Astrocyte (in vitro differentiated cells and primary cell): ENCODE results near the gene AFF3. TPM values are rescaled to one million over a fixed set of nuclear protein-coding genes. Genes with fewer than 3 reads are reported as not detected.

Source experiments
- DNase-seq: peaks from one replicate; pipeline ENCODE4 v3.0.0-alpha.2; 2010; ENCODE audit warnings: low read depth
- FAIRE-seq: peaks from 2 replicates; lab custom pipeline; 2011; peaks lifted over from hg19 to GRCh38; lab: Jason Lieb, UNC
- H2AFZ ChIP-seq: 2 replicates; pipeline ENCODE4 v1.6.0; 2012; ENCODE audit warnings: low read depth, low read length, inconsistent platforms
- H3K27ac ChIP-seq: 2 replicates; pipeline ENCODE4 v1.5.1; 2011; ENCODE audit warnings: low read depth, low read length, inconsistent platforms
- H3K27me3 ChIP-seq: 2 replicates; pipeline ENCODE4 v1.6.0; 2011; ENCODE audit warnings: low read length, inconsistent platforms; ENCODE audit not compliant: insufficient read depth
- H3K36me3 ChIP-seq: 2 replicates; pipeline ENCODE4 v1.5.1; 2011; ENCODE audit warnings: low read length, inconsistent platforms; ENCODE audit not compliant: insufficient read depth
- H3K4me1 ChIP-seq: 2 replicates; pipeline ENCODE4 v1.5.1; 2011; ENCODE audit warnings: low read length, inconsistent platforms; ENCODE audit not compliant: insufficient read depth
- H3K4me2 ChIP-seq: 2 replicates; pipeline ENCODE4 v1.6.0; 2012; ENCODE audit warnings: low read length, inconsistent platforms
- H3K4me3 ChIP-seq: 2 replicates; pipeline ENCODE4 v1.5.1; 2011; ENCODE audit warnings: low read depth, mild to moderate bottlenecking, low read length, inconsistent platforms; ENCODE audit not compliant: insufficient read depth
- H3K79me2 ChIP-seq: 2 replicates; pipeline ENCODE4 v1.6.0; 2012; ENCODE audit warnings: mild to moderate bottlenecking, low read length, inconsistent platforms; ENCODE audit not compliant: insufficient read depth
- H3K9ac ChIP-seq: 2 replicates; pipeline ENCODE4 v1.6.0; 2012; ENCODE audit warnings: mild to moderate bottlenecking, low read length, inconsistent platforms
- H3K9me3 ChIP-seq: 2 replicates; pipeline ENCODE4 v1.5.1; 2012; ENCODE audit warnings: low read depth, mild to moderate bottlenecking, low read length, inconsistent platforms; ENCODE audit not compliant: insufficient read depth
- H4K20me1 ChIP-seq: 2 replicates; pipeline ENCODE4 v1.6.0; 2012; ENCODE audit warnings: low read length, inconsistent platforms; ENCODE audit not compliant: insufficient read depth
- H3K27ac Mint-ChIP-seq: one replicate; pipeline ENCODE4 v1.8.0; 2021; ENCODE audit warnings: mild to moderate bottlenecking, mixed read lengths; ENCODE audit not compliant: unreplicated experiment
- H3K27me3 Mint-ChIP-seq: one replicate; pipeline ENCODE4 v1.8.0; 2021; ENCODE audit warnings: low read depth, mixed read lengths; ENCODE audit not compliant: unreplicated experiment
- H3K36me3 Mint-ChIP-seq: one replicate; pipeline ENCODE4 v1.8.0; 2021; ENCODE audit warnings: low read depth, mixed read lengths; ENCODE audit not compliant: unreplicated experiment
- H3K4me1 Mint-ChIP-seq: one replicate; pipeline ENCODE4 v1.8.0; 2021; ENCODE audit warnings: low read depth, mixed read lengths; ENCODE audit not compliant: unreplicated experiment
- H3K4me3 Mint-ChIP-seq: one replicate; pipeline ENCODE4 v1.8.0; 2021; ENCODE audit warnings: mild to moderate bottlenecking, moderate library complexity, mixed read lengths; ENCODE audit not compliant: unreplicated experiment
- H3K9me3 Mint-ChIP-seq: one replicate; pipeline ENCODE4 v1.8.0; 2021; ENCODE audit warnings: mild to moderate bottlenecking, mixed read lengths; ENCODE audit not compliant: unreplicated experiment
- CTCF ChIP-seq: IDR thresholded peaks from 2 replicates; pipeline ENCODE4 v1.5.1; 2011; ENCODE audit warnings: low read depth, mild to moderate bottlenecking, inconsistent platforms, low read length, moderate library complexity; ENCODE audit not compliant: insufficient read depth
- EZH2 ChIP-seq: IDR thresholded peaks from 2 replicates; pipeline ENCODE4 v1.6.1; 2012; ENCODE audit warnings: mild to moderate bottlenecking, low read length, inconsistent platforms; ENCODE audit not compliant: insufficient read depth
- total RNA-seq: library from RNA; stranded (reverse); gene quantifications from 2 replicates; pipeline ENCODE4 v1.2.1, GENCODE V29; 2021

AFF3 gene
- total RNA-seq, 1 donor from 2014 or later: 14.7 TPM

GRCh38 chr2:99851811-99852210 lies 290.6 kb downstream of the AFF3 start:
- FAIRE-seq: no peak
- no peaks in the 10 kb centered on the region for H3K27me3 ChIP-seq
- Mint-ChIP-seq H3K36me3 (peaks cover 5% of the 10 kb centered on the region), H3K9me3 (no peaks in the 10 kb centered on the region), H3K4me1 (peaks cover 8% of the 10 kb centered on the region), H3K27me3 (no peaks in the 10 kb centered on the region), H3K27ac (no peak overlapping the region), H3K4me3 (no peak overlapping the region)
- no peaks in the 10 kb centered on the region for H3K9me3 ChIP-seq
- H3K79me2 ChIP-seq: no peaks in the 10 kb centered on the region
- no peaks in the 10 kb centered on the region for H3K4me1 ChIP-seq
- H3K27ac ChIP-seq: no peak overlapping the region
- H2AFZ ChIP-seq: no peak overlapping the region
- H3K36me3 ChIP-seq: no peaks in the 10 kb centered on the region
- DNase-seq: no peak
- no peak overlapping the region for H3K9ac ChIP-seq
- H3K4me3 ChIP-seq: no peak overlapping the region
- no peaks in the 10 kb centered on the region for H4K20me1 ChIP-seq
- TF ChIP-seq EZH2: no peak
- no peak for TF ChIP-seq CTCF
- H3K4me2 ChIP-seq: no peak overlapping the region

- DNase-seq (no peak), FAIRE-seq (no peak)
- Histone ChIP-seq H3K9me3 (no peaks in the 10 kb centered on the region), H3K27ac (no peak overlapping the region), H3K4me3 (no peak overlapping the region), H3K27me3 (no peaks in the 10 kb centered on the region), H3K36me3 (no peaks in the 10 kb centered on the region), H4K20me1 (no peaks in the 10 kb centered on the region), H3K9ac (no peak overlapping the region), H3K4me1 (no peaks in the 10 kb centered on the region), H3K4me2 (no peak overlapping the region), H2AFZ (no peak overlapping the region), H3K79me2 (no peaks in the 10 kb centered on the region)
- H3K9me3 Mint-ChIP-seq: no peaks in the 10 kb centered on the region
- H3K4me3 Mint-ChIP-seq: no peak overlapping the region
- peaks cover 5% of the 10 kb centered on the region for H3K36me3 Mint-ChIP-seq
- TF ChIP-seq EZH2: no peak
- no peak for TF ChIP-seq CTCF
- H3K27ac Mint-ChIP-seq: peak overlapping the region; percentile 31
- H3K4me1 Mint-ChIP-seq: peaks cover 8% of the 10 kb centered on the region
- no peaks in the 10 kb centered on the region for H3K27me3 Mint-ChIP-seq
These were observed 291.3 kb downstream of the AFF3 start for GRCh38 chr2:99851089-99851488.

GRCh38 chr2:99850084-99850710 lies 292.2 kb downstream of the AFF3 start:
- peak overlapping the region; percentile 17 for H3K27ac Mint-ChIP-seq
- Histone ChIP-seq H3K4me2 (peak overlapping the region; percentile 47), H3K9me3 (no peaks in the 10 kb centered on the region), H2AFZ (no peak overlapping the region), H3K4me1 (no peaks in the 10 kb centered on the region), H3K36me3 (no peaks in the 10 kb centered on the region), H4K20me1 (no peaks in the 10 kb centered on the region), H3K79me2 (no peaks in the 10 kb centered on the region), H3K27me3 (no peaks in the 10 kb centered on the region), H3K4me3 (no peak overlapping the region), H3K9ac (no peak overlapping the region), H3K27ac (no peak overlapping the region)
- H3K27me3 Mint-ChIP-seq: no peaks in the 10 kb centered on the region
- no peak for FAIRE-seq
- DNase-seq: peak; percentile 35
- peaks cover 3% of the 10 kb centered on the region for H3K9me3 Mint-ChIP-seq
- peaks cover 5% of the 10 kb centered on the region for H3K36me3 Mint-ChIP-seq
- H3K4me1 Mint-ChIP-seq: peaks cover 11% of the 10 kb centered on the region
- TF ChIP-seq CTCF: no peak
- H3K4me3 Mint-ChIP-seq: no peak overlapping the region
